Measurements from ENCODE around the gene MARCHF3. TPM values are rescaled to one million over a fixed set of nuclear protein-coding genes. Genes with fewer than 3 reads are reported as not detected.
"Not testable (repeated sequence)": the region's sequence is repeated elsewhere in the genome, so short reads cannot be mapped to it uniquely, and the experiment has no call there.

MARCHF3 gene
- total and polyA plus RNA-seq, 5 donors: 11.0 to 27.0 (median 16.3) TPM

DNA sequence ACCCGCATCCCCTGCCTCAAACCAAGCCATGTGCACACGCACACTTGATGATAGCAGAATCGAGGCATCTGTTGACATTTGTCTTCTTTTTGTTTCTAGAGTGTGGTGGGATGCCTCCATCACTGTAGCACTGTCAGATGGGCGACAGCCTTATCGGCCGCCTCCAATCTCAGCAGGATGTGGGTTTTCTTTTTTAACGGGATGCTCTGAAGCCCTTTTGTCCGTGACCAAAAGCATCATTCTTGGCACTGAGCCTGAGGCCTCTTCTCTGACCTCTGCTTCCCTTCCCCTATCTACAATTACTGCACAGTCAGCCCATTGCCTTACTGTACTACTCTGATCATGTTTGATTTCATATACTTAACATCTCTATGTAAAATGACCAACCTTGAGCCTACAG is 175.1 kb downstream of the MARCHF3 start:
- Histone ChIP-seq H3K4me1 (ENCODE audit: control insufficient read depth, insufficient read depth, low read length) (peaks cover 6% of the 10 kb centered on the region), H3K27me3 (ENCODE audit: control insufficient read depth, insufficient read depth) (no peaks in the 10 kb centered on the region), H3K27ac (ENCODE audit: low read length) (no peak overlapping the region), H3K4me3 (ENCODE audit: low read length) (no peak overlapping the region), H3K9me3 (ENCODE audit: control insufficient read depth, low read length) (no peaks in the 10 kb centered on the region)
- ATAC-seq: no peak
- WGBS: 43% methylated on average over 8 of the region's 8 CpGs
- intact Hi-C loops (cut with DNase I): loop anchor here in 1 of 4 donors (10.0 kb wide), 1 partner anchor 180 kb away; the partner anchor contains the start of gene MARCHF3
- DNase-seq: no peak

DNA sequence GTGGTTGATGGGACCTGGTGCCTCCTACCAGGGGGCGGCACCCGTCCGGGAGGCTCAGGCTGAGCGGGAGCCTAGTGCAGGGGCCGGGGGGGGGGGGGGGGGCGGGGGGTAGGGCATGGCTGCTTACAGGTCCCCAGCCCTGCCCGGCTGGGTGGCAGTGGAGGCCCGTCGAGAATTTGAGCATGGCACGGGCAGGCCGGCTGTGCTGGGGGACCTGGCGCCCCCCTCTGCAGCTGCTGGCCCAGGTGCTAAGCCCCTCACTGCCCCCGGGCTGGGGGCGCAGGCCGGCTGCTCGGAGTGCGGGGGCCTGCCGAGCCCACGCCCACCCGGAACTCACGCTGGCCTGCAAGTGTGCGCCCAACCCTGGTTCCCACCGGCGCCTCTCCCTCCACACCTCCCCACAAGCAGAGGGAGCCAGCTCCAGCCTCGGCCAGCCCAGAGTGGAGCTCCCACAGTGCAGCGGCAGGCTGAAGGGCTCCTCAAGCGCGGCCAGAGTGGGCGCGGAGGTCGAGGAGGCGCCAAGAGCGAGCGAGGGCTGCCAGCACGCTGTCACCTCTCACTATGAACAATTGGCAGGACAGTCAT is 175.7 kb downstream of the MARCHF3 start:
- Histone ChIP-seq H3K27ac (ENCODE audit: low read length) (no peak overlapping the region), H3K9me3 (ENCODE audit: control insufficient read depth, low read length) (no peaks in the 10 kb centered on the region), H3K4me1 (ENCODE audit: control insufficient read depth, insufficient read depth, low read length) (peaks cover 6% of the 10 kb centered on the region), H3K27me3 (ENCODE audit: control insufficient read depth, insufficient read depth) (no peaks in the 10 kb centered on the region), H3K4me3 (ENCODE audit: low read length) (no peak overlapping the region)
- DNase-seq (peak in 2 of 3 donors; percentile 22 to 47), ATAC-seq (no peak)
- 93% methylated on average over 35 of the region's 35 CpGs for WGBS
- intact Hi-C loops (cut with DNase I): loop anchor here in 1 of 4 donors (10.0 kb wide), 1 partner anchor 180 kb away; the partner anchor contains the start of gene MARCHF3

DNA sequence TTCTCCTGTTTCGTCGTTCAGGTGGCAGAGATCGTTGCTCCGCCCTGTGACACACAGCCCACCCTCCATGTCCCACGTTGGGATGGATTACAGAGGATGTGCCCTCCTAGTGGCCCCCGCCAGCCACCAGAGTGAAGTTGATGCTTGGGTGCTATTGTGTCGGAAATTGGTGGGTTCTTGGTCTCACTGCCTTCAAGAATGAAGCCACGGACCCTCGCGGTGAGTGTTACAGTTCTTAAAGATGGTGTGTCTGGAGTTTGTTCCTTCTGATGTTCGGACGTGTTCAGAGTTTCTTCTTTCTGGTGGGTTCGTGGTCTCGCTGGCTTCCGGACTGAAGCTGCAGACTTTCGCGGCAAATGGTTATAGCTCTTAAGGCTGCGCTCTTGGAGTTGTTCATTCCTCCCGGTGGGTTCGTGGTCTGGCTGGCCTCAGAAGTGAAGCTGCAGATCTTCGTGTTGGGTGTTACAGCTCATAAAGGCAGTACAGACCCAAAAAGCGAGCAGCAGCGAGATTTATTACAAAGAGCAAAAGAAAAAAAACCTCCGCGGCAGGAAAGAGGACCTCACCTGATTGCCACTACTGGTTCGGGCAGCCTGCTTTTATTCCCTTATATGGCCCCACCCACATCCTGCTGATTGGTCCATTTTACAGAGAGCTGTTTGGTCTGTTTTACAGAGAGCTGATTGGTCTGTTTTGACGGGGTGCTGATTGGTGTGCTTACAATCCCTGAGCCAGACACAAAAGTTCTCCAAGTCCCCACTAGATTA is 176.6 kb downstream of the MARCHF3 start:
- WGBS: 94% methylated on average over 27 of the region's 27 CpGs
- not testable (repeated sequence) for H3K27me3 ChIP-seq (ENCODE audit: control insufficient read depth, insufficient read depth); H3K4me3 ChIP-seq (ENCODE audit: low read length); ATAC-seq; H3K27ac ChIP-seq (ENCODE audit: low read length); H3K9me3 ChIP-seq (ENCODE audit: control insufficient read depth, low read length); H3K4me1 ChIP-seq (ENCODE audit: control insufficient read depth, insufficient read depth, low read length); DNase-seq
- intact Hi-C loops (cut with DNase I): loop anchor here in 1 of 4 donors (10.0 kb wide), 1 partner anchor 181 kb away; the partner anchor contains the start of gene MARCHF3

DNA sequence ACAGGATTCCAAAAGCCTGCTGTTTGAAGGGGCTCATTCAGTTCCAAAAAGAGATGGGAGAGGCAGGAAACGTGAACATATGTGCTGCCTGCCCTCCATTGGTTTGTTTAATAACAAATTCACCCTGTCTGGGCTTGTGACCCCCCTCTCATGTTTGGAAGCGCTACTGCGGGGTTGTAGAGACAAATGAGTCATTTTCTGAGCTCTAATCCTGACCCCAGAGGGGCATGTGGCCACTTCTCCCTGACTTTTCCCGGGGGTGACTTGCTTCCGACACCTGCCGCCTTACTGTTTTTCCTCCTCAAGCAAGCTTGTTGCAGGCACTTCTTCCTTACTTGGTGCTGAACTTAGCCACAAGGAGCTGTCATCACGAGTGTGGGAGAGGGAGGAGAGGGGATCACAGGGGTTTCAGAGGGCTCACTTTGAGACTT is 177.5 kb downstream of the MARCHF3 start:
- DNase-seq (no peak), ATAC-seq (no peak)
- H3K27me3 ChIP-seq (ENCODE audit: control insufficient read depth, insufficient read depth): no peaks in the 10 kb centered on the region
- WGBS: 65% methylated on average over 7 of the region's 7 CpGs
- H3K27ac ChIP-seq (ENCODE audit: low read length): peak overlapping the region; percentile 10
- no peak overlapping the region for H3K4me3 ChIP-seq (ENCODE audit: low read length)
- intact Hi-C loops (cut with DNase I): loop anchor here in 1 of 4 donors (10.0 kb wide), 1 partner anchor 182 kb away; the partner anchor contains the start of gene MARCHF3
- H3K9me3 ChIP-seq (ENCODE audit: control insufficient read depth, low read length): no peaks in the 10 kb centered on the region
- H3K4me1 ChIP-seq (ENCODE audit: control insufficient read depth, insufficient read depth, low read length): peaks cover 9% of the 10 kb centered on the region

DNA sequence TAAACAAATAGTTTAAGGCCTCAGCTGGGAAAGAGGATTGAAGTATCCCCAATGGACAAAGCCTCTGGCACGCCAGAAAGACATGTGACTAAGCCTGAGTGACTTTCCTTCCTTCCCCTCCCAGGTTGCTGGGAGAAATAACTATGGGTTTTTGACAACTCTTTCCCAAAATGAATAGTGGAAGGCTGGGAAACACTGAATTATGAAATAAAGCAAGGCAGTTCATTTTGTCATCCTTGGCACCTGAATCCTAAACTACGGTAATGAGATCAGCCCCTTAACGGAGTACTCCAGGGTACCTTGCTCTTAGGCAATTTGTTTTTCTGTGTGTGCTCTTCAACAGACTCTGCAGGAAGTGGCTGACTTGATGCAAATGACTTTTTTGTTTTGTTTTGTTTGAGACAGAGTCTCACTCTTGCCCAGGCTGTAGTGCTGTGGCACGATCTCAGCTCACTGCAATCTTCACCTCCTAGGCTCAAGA is 178.2 kb downstream of the MARCHF3 start:
- ATAC-seq: peak; percentile 50 to 61
- H3K27ac ChIP-seq (ENCODE audit: low read length): peak overlapping the region; percentile 54
- peak in 1 of 3 donors; percentile 49 for DNase-seq
- peaks cover 9% of the 10 kb centered on the region for H3K4me1 ChIP-seq (ENCODE audit: control insufficient read depth, insufficient read depth, low read length)
- WGBS: 35% methylated on average over 4 of the region's 4 CpGs
- no peaks in the 10 kb centered on the region for H3K9me3 ChIP-seq (ENCODE audit: control insufficient read depth, low read length)
- no peaks in the 10 kb centered on the region for H3K27me3 ChIP-seq (ENCODE audit: control insufficient read depth, insufficient read depth)
- intact Hi-C loops (cut with DNase I): loop anchor here in 1 of 4 donors (10.0 kb wide), 1 partner anchor 183 kb away; the partner anchor contains the start of gene MARCHF3
- H3K4me3 ChIP-seq (ENCODE audit: low read length): no peak overlapping the region

DNA sequence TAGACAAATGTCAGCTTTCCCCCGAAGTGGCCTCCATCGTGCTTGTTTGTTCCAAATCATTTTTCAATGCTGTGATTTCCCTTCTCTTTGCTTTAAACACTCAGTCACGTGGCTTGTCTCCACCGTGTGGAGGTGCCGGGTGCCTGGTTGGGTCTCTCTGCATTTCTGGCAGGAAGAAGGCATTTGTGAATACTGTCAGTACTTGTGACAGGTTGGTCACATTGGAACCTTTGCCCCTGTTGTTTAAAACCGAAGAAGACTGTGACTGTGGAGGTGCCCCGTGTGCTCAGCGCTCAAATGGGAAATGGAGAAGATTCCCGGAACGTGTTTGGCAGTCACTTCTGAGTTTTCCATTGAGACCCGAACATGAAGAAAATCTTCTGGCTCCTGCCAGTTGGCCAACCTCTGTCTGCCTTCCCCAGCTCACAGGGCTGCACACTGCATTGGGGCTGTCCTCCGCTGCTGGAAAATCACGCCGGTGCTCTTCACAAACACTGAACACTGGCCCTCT is 178.8 kb downstream of the MARCHF3 start:
- Histone ChIP-seq H3K9me3 (ENCODE audit: control insufficient read depth, low read length) (no peaks in the 10 kb centered on the region), H3K27ac (ENCODE audit: low read length) (peak overlapping the region; percentile 54), H3K4me1 (ENCODE audit: control insufficient read depth, insufficient read depth, low read length) (peaks cover 9% of the 10 kb centered on the region), H3K4me3 (ENCODE audit: low read length) (no peak overlapping the region), H3K27me3 (ENCODE audit: control insufficient read depth, insufficient read depth) (no peaks in the 10 kb centered on the region)
- ATAC-seq (peak; percentile 66 to 68), DNase-seq (peak; percentile 63 to 77 (median 75))
- intact Hi-C loops (cut with DNase I): loop anchor here in 1 of 4 donors (10.0 kb wide), 1 partner anchor 183 kb away; the partner anchor contains the start of gene MARCHF3
- WGBS: 36% methylated on average over 14 of the region's 14 CpGs

DNA sequence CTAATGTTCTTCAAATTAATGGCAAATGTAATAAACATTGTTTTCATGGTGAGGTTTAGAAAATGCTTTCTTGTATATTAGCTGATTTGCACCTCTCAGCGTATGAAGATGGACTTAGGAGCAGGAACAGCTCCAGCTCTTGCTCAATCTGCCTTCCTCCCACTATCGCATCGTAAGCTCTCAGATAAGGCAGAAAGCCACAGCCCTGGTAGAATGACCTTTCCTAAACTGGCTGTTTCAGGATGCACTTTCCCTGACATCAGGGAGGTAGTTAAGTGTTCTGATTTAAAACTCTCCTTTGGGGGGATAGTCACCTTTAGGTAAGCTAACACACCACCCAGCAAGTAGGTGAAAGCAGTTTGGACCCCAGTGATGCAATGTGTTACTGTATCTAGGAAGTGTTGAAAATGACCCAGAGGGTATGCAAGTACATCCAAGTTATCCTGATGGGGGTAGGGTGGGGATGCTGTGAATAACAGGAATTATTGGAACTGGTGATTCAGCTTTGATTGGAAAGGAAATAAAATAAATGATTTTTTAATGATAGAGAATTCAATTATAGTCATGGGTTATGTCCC is 181.2 kb downstream of the MARCHF3 start:
- intact Hi-C loops (cut with DNase I): loop anchor here in 3 of 4 donors (5.0 to 10.0 kb wide), 3 partner anchors 183 to 196 kb away; partner anchors contain the start of gene MARCHF3 (in 1 of the 3)
- peaks cover 9% of the 10 kb centered on the region for H3K4me1 ChIP-seq (ENCODE audit: control insufficient read depth, insufficient read depth, low read length)
- ATAC-seq (peak; percentile 68 to 83), DNase-seq (peak in 2 of 3 donors; percentile 51 to 65)
- no peak overlapping the region for H3K27ac ChIP-seq (ENCODE audit: low read length)
- no peaks in the 10 kb centered on the region for H3K27me3 ChIP-seq (ENCODE audit: control insufficient read depth, insufficient read depth)
- 28% methylated on average over 3 of the region's 3 CpGs for WGBS
- H3K9me3 ChIP-seq (ENCODE audit: control insufficient read depth, low read length): no peaks in the 10 kb centered on the region
- no peak overlapping the region for H3K4me3 ChIP-seq (ENCODE audit: low read length)

DNA sequence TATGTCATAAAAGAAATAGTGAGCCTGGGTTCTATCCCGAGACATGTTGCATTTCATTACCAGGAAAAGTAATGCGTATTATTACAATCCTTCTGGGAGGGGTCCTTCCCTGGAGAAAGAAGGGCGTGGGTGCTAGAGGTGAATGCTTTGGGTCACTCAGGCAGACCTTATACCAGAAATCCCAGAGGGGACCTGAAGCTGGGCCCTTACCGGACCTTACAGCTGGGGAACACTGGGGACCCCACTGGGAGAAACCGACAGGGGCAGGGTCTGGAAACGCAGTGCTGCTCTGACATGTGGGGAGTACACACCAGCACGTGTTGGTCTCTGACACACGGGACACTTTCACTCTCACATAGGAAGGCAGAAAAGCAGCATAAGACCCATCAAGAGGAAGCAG is 182.1 kb downstream of the MARCHF3 start:
- Histone ChIP-seq H3K9me3 (ENCODE audit: control insufficient read depth, low read length) (no peaks in the 10 kb centered on the region), H3K27ac (ENCODE audit: low read length) (peak overlapping the region; percentile 79), H3K27me3 (ENCODE audit: control insufficient read depth, insufficient read depth) (no peaks in the 10 kb centered on the region), H3K4me3 (ENCODE audit: low read length) (no peak overlapping the region), H3K4me1 (ENCODE audit: control insufficient read depth, insufficient read depth, low read length) (peaks cover 9% of the 10 kb centered on the region)
- ATAC-seq (peak; percentile 9 to 26), DNase-seq (peak in 1 of 3 donors; percentile 52)
- intact Hi-C loops (cut with DNase I): loop anchor here in 3 of 4 donors (5.0 to 10.0 kb wide), 3 partner anchors 184 to 197 kb away; partner anchors contain the start of gene MARCHF3 (in 1 of the 3)
- WGBS: 54% methylated on average over 8 of the region's 8 CpGs

DNA sequence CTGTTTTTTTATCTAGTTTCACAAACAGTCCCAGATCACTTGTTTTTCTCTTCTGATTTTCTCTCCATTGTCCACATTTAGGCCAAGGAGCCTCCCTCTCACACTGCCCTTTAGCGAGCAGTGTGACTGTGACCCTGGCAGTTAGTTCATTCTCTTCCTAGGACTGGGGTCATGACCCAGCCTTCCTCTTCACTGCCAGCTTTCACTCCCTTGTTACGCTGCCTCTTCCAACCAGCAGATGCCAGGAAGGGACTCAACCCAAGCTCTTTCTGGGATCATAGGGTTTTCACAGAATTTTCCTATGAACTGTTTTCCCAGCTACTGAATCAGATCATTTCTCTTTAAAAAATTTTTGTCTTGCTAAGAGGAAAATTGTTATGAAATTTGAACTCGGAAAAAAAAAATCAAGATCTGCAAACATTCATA is 182.5 kb downstream of the MARCHF3 start:
- WGBS: 34% methylated on average over 3 of the region's 3 CpGs
- ATAC-seq (peak; percentile 77 to 83), DNase-seq (peak in 2 of 3 donors; percentile 57 to 76)
- Histone ChIP-seq H3K4me1 (ENCODE audit: control insufficient read depth, insufficient read depth, low read length) (peaks cover 9% of the 10 kb centered on the region), H3K27ac (ENCODE audit: low read length) (peak overlapping the region; percentile 48), H3K4me3 (ENCODE audit: low read length) (no peak overlapping the region), H3K9me3 (ENCODE audit: control insufficient read depth, low read length) (no peaks in the 10 kb centered on the region), H3K27me3 (ENCODE audit: control insufficient read depth, insufficient read depth) (no peaks in the 10 kb centered on the region)
- intact Hi-C loops (cut with DNase I): loop anchor here in 3 of 4 donors (5.0 to 10.0 kb wide), 3 partner anchors 184 to 197 kb away; partner anchors contain the start of gene MARCHF3 (in 1 of the 3)

DNA sequence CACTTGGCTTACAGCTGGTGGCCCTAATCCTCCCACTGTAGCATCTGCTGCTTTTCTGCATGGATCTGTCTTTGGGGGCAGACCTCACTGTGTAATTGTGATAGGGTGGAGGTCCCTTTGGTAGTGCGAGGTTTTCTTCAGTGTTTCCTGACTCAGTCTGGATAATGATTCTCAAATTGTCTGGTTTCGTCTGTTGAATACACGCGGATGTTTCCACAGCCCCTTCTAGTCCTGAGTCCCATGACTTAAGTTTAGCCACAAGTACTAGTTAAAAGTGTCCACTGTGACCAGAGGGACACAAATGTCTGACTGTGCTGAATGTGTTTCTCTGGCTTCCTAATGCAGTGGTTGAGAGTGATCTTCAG is 182.9 kb downstream of the MARCHF3 start:
- peak overlapping the region; percentile 59 for H3K27ac ChIP-seq (ENCODE audit: low read length)
- H3K4me3 ChIP-seq (ENCODE audit: low read length): no peak overlapping the region
- peaks cover 8% of the 10 kb centered on the region for H3K4me1 ChIP-seq (ENCODE audit: control insufficient read depth, insufficient read depth, low read length)
- H3K27me3 ChIP-seq (ENCODE audit: control insufficient read depth, insufficient read depth): no peaks in the 10 kb centered on the region
- DNase-seq (no peak), ATAC-seq (peak; percentile 10 to 20)
- WGBS: 63% methylated on average over 4 of the region's 4 CpGs
- H3K9me3 ChIP-seq (ENCODE audit: control insufficient read depth, low read length): no peaks in the 10 kb centered on the region
- intact Hi-C loops (cut with DNase I): loop anchor here in 3 of 4 donors (5.0 to 10.0 kb wide), 3 partner anchors 185 to 197 kb away; partner anchors contain the start of gene MARCHF3 (in 1 of the 3)
